ENCODE data around the gene SUSD1. TPM values are rescaled to one million over a fixed set of nuclear protein-coding genes. Genes with fewer than 3 reads are reported as not detected.
A peak's percentile ranks its signal among the peaks of the same experiment; 100 is the strongest.

Gene SUSD1
- polyA plus RNA-seq, 1 donor (not counting 4 experiments of a cell fraction or from before 2014, with no cell fraction given) = 3.6 TPM

- H2AFZ ChIP-seq (ENCODE audit: control insufficient read depth, low read length) = peak overlapping the region; percentile 38
- peak overlapping the region; percentile 80 for H3K27ac ChIP-seq (ENCODE audit: control insufficient read depth, insufficient read depth, low read length)
- no peaks in the 10 kb centered on the region for H3K27me3 ChIP-seq (ENCODE audit: control insufficient read depth, extremely low read depth, insufficient read depth, low read length)
- FAIRE-seq (peak; percentile 96), DNase-seq (ENCODE audit: low read depth, low spot score) (peak; percentile 88)
- no peaks in the 10 kb centered on the region for H3K79me2 ChIP-seq (ENCODE audit: control insufficient read depth, insufficient read depth, low read length)
- peak overlapping the region; percentile 36 for H3K9ac ChIP-seq (ENCODE audit: control insufficient read depth, extremely low read depth, insufficient read depth, low read length)
- H3K4me3 ChIP-seq (ENCODE audit: control insufficient read depth in 2 of 3, extremely low read depth in 1 of 3, insufficient read depth in 2 of 3, low read depth in 1 of 3, low read length in 3 of 3) = peak overlapping the region in 1 of 3 experiments; percentile 27
- dilution Hi-C loops (cut with MboI; ENCODE audit: extremely low pct_ligation_motif_present, low sequenced_read_pairs) = no loop called here
- TF ChIP-seq CTCF (optimal IDR thresholded peaks at IDR 0.05 in 1 of 3, IDR thresholded peaks at IDR 0.05 in 1 of 3, conservative IDR thresholded peaks at IDR 0.05 in 1 of 3; ENCODE audit: extremely low read depth in 1 of 3, insufficient read depth in 2 of 3, low read length in 3 of 3) = no peak
- no peak for TF ChIP-seq EZH2 (IDR thresholded peaks at IDR 0.05; ENCODE audit: low read length)
- no peaks in the 10 kb centered on the region for H4K20me1 ChIP-seq (ENCODE audit: control insufficient read depth, extremely low read depth, insufficient read depth, low read length)
- H3K4me2 ChIP-seq (ENCODE audit: control insufficient read depth, extremely low read depth, insufficient read depth, low read depth, low read length) = peak overlapping the region; percentile 50
- H3K9me1 ChIP-seq (ENCODE audit: control insufficient read depth, extremely low read depth, insufficient read depth, low read length) = no peaks in the 10 kb centered on the region
- H3K4me1 ChIP-seq (ENCODE audit: control insufficient read depth, extremely low read depth, insufficient read depth, low read length) = peaks cover 40% of the 10 kb centered on the region
- no peaks in the 10 kb centered on the region for H3K9me3 ChIP-seq (ENCODE audit: control insufficient read depth, low read depth, low read length)
- H3K36me3 ChIP-seq (ENCODE audit: control insufficient read depth in 2 of 2, extremely low read depth in 1 of 2, insufficient read depth in 2 of 2, low read length in 2 of 2) = no peaks in the 10 kb centered on the region
Observed at GRCh38 chr9:112145886-112146285, 29.2 kb downstream of the SUSD1 start.

GRCh38 chr9:112144807-112145206 is 30.3 kb downstream of the SUSD1 start:
- Histone ChIP-seq H3K9me3 (ENCODE audit: control insufficient read depth, low read depth, low read length) (no peaks in the 10 kb centered on the region), H3K4me1 (ENCODE audit: control insufficient read depth, extremely low read depth, insufficient read depth, low read length) (peaks cover 44% of the 10 kb centered on the region), H3K9ac (ENCODE audit: control insufficient read depth, extremely low read depth, insufficient read depth, low read length) (no peak overlapping the region), H3K79me2 (ENCODE audit: control insufficient read depth, insufficient read depth, low read length) (no peaks in the 10 kb centered on the region), H4K20me1 (ENCODE audit: control insufficient read depth, extremely low read depth, insufficient read depth, low read length) (no peaks in the 10 kb centered on the region), H3K9me1 (ENCODE audit: control insufficient read depth, extremely low read depth, insufficient read depth, low read length) (no peaks in the 10 kb centered on the region), H3K27ac (ENCODE audit: control insufficient read depth, insufficient read depth, low read length) (peak overlapping the region; percentile 47), H3K36me3 (ENCODE audit: control insufficient read depth in 2 of 2, extremely low read depth in 1 of 2, insufficient read depth in 2 of 2, low read length in 2 of 2) (no peaks in the 10 kb centered on the region), H3K4me2 (ENCODE audit: control insufficient read depth, extremely low read depth, insufficient read depth, low read depth, low read length) (peak overlapping the region; percentile 22), H3K27me3 (ENCODE audit: control insufficient read depth, extremely low read depth, insufficient read depth, low read length) (no peaks in the 10 kb centered on the region), H2AFZ (ENCODE audit: control insufficient read depth, low read length) (peak overlapping the region; percentile 6), H3K4me3 (ENCODE audit: control insufficient read depth in 2 of 3, extremely low read depth in 1 of 3, insufficient read depth in 2 of 3, low read depth in 1 of 3, low read length in 3 of 3) (no peak overlapping the region)
- DNase-seq (ENCODE audit: low read depth, low spot score) (no peak), FAIRE-seq (no peak)
- no peak for TF ChIP-seq EZH2 (IDR thresholded peaks at IDR 0.05; ENCODE audit: low read length)
- no peak for TF ChIP-seq CTCF (optimal IDR thresholded peaks at IDR 0.05 in 1 of 3, IDR thresholded peaks at IDR 0.05 in 1 of 3, conservative IDR thresholded peaks at IDR 0.05 in 1 of 3; ENCODE audit: extremely low read depth in 1 of 3, insufficient read depth in 2 of 3, low read length in 3 of 3)
- dilution Hi-C loops (cut with MboI; ENCODE audit: extremely low pct_ligation_motif_present, low sequenced_read_pairs) = no loop called here

Measured in keratinocyte (primary cell).